GM19238 (cell line): ENCODE measurements around the gene PACSIN1.

Source experiments
- DNase-seq: peaks from one replicate; pipeline ENCODE4 v3.0.0; 2011; ENCODE audit warnings: low spot score; ENCODE audit not compliant: insufficient read length

Gene PACSIN1, protein sequence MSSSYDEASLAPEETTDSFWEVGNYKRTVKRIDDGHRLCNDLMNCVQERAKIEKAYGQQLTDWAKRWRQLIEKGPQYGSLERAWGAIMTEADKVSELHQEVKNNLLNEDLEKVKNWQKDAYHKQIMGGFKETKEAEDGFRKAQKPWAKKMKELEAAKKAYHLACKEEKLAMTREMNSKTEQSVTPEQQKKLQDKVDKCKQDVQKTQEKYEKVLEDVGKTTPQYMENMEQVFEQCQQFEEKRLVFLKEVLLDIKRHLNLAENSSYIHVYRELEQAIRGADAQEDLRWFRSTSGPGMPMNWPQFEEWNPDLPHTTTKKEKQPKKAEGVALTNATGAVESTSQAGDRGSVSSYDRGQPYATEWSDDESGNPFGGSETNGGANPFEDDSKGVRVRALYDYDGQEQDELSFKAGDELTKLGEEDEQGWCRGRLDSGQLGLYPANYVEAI

DNA sequence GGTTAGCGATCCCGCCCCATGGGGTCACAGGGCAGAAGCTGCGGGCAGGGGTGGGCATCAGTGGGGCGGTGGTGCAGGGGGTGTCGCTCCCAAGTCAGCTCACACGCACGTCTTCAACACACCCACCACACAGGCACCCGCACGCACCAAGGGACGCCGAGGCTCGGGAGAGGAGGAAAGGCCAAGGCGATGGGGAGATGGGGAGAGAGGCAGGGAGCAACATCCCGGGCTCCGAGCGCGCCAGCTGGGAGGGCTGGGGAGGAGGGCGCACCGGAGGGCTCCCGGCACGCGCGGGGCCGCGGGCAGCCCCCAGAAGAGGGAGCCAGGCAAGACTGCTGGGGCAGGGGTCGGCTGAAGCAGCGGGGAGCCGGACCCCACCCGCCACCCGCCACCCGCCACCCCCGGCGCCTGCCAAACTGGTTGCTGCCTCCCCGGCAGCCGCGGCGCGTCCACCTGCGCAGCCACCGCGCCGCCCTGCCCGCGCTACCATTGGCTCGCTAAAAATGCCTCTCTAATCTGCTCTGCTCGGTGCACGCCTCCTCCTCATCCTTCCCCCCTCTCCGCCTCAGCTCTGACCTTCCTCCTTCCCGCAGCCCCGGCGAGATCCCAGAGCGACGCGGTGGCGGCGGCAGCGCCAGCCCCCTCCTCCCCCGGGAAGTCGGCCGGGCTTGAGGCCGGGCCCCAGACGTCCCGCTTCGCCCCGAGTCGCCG, at the start of gene PACSIN1:
Gene PACSIN1, plus strand, starts transcription at position 546 of the 711 bp plus-strand sequence. CDS start 60,230 bp downstream, outside the sequence.
- no peak for DNase-seq

DNA sequence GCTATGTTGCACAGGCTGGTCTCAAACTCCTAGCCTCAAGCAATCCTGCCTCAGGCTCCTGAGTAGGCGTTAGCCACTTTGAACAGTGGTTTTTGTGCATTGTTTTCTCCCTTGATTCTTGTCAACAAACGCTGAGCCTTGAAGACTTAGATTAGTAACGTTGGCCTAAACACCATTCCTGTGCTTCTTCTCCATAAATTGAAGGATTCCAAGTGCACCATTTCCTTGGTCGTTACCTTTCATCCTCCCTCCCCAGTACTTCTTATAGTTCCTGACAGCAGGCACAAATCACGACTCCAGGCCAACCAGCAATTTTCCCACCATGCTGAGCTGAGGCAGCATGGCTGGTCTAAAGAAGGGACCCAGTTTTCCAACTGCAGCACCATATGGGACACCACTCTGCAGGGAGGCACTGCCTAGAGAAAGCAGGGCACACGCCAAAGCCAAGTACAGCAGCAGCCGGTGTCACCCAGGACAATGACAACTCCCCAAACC, 49.0 kb upstream of the PACSIN1 start:
- no peak for DNase-seq

DNA sequence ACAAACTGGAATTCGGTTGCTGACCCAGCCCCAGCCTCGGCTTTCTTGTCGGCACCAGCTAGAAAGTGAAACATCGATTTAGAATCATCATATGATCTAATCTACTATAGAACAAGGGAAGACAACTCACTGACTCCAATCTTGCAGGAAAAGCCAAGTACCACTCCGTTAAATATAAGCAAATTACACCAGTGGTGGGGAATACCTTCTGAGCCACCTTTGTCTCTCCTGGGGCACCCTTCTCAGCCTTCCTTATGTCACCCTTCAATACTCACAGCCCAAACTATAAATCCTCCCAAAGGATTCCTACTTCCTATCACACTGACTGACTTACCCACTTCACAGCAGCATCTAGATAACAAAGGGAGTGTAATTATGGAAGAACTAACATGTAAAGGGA, 47.5 kb upstream of the PACSIN1 start:
- DNase-seq, result no peak

DNA sequence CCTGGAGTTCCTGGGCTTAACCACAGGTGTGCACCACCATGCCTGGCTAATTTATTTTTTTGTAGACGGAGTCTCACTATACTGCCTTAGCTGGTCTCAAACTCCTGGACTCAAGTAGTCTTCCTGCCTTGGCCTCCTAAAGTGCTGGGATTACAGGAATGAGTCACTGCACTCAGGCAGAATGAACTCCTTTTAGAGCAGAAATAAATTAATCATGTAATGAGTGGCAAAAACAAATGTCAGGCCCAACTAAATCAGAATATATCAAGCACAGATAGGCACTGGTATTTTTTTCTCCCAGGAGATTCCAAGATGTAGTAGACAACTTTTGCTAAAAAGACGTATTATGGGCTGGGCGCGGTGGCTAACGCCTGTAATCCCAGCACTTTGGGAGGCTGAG, 42.6 kb upstream of the PACSIN1 start:
- DNase-seq, result no peak

DNA sequence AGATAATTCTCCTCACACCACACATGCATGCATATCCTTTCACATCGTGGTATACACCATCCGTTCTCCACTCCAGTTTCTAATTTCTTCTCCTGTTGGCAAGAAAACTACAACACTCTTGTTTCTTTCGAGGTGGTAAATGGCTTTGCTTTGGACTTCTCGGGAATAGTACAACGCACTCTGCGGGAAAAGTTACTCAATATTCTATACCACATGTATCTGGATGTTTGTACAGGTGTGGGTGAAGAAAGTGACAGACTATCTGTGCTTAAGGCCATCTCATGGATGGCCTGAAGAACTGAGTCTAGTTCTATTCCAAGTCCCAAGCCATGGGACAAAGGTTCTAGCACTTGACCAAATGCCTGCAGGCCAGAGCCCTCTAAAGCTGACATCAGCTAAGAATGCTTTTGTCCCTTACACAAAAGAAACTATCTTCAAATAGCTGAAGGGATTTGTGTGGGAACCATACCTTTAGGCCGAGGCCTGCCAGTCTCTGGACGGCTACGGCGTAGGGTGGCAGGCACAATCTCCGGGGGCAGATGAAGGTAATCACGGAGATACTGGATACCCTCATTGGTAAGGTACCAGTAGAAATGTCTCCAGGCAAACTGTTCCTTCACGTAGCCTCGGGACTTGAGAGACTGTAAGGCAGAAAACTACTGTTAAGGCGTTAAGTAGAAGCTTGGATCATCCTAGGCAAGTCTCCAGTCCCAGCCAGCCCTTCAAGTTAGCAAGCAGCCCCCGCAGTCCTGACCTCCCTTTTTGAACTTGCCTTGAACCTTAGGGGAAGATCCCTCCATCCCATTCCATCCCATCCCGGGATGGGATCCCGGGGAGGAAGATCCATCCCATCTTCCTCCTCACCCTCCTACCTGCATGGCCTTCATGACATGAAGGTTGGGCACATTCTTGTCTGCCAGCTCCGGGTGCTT, 41.4 kb upstream of the PACSIN1 start:
- no peak for DNase-seq

DNA sequence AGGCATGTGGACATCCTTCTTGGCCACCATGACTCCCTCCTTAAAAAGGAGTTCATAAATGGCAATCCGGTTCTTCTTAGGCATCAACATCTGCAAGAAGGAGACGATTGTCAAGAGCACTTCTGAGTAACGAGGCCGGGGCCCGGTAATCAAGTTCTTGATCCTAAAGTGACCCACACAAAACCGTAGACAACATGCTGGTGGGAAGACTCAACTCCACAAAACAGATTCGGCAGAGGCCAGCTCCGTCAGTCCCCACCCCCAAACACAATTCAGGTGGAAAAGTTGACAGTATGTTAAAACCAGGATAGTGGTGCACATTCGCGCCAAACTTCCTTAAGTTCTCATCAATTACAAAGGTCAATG, 40.8 kb upstream of the PACSIN1 start:
- no peak for DNase-seq

DNA sequence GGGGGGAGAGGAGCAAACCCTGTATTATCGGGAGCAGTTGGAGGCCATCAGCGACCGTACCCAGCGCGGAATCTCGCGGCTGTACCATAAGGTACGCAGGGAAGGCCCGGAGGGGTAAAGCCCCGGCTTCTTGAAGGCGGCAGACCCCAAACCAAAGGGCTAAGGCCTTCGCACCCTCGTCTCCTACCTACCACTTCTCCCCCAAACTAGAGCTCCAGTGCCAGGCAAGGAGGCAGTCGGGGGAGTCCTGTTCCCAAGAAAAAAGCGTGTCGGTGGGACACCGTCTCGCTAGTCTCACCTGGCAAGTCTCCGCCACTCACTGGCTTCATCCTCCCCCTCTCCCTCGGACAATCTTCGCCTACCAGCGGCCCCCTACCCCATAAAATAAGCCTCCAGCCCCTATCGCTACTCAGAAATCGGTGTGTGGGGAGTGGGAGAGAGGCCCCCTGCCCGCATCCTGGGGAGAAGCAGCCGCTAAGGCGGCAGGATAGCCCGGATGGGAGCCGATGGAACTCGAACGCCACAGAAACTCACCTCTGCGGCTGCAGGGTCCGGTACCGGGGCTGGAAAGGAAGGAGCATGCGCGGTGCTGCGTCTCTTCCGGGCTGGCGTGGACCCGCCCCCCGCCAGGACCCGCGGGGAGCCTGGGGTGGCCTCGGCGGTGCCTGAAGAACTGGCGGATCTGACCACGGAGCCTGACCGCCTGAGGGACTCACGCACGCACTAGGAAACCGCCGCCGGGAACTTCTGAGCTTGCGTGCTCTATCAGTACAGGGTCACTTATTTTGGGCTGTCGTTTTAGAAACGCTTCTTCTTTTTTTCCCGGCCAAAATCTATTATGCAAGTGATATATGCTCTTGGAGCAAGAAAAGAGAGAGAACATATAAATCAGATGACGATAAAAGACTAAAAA, 40.1 kb upstream of the PACSIN1 start, which contains the start of gene RPS10:
Gene RPS10, minus strand, starts transcription at position 572 of the 913 bp plus-strand sequence. CDS start 848 bp downstream, outside the sequence.
- peak; percentile 96 for DNase-seq

DNA sequence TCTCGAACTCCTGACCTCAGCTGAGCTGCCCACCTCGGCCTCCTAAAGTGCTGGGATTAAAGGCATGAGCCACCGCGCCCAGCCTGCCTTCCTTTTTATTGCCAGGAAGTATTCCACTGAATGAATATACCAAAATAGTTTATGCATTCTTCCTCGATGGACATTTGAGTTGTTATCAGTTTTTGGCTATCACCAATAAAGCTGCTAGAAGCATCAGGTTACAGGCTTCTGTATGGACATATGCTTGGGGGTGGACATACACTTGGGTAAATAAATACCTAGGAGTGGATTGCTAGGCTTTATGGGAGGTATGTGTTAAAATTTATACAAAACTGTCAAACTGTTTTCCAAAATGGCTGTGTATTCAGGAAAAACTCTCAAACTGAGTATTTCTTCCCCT, 30.0 kb upstream of the PACSIN1 start:
- no peak for DNase-seq

DNA sequence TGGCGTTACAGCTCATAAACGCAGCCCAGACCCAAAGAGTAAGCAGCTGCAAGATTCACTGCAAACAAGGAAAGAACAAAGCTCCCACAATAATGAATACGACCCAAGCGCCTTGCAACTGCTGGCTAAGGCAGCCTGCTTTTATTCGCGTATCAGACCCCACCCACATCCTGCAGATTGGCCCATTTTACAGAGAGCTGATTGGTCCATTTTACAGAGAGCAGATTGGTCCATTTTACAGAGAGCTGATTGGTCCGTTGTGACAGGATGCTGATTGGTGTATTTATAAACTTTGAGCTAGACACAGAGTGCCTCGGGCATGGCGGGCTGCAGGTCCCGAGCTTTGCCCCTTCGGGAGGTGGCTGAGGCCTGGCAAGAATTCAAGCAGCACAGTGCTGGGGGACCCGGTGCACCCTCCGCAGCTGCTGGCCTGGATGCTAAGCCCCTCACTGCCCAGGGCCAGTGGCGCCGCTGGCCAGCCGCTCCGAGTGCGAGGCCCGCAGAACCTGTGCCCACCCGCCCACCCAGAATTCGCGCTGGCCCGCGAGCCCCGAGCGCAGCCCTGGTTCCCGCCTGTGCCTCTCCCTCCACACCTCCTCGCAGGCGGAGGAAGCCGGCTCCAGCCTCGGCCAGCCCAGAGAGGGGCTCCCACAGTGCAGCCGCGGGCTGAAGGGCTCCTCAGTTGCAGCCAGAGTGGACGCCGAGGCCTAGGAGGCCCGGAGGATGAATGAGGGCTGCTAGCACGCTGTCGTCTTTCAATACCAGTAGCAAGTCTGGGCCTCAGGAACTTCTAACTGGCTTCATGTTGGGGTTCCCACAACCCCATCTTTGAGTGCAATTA, 28.9 kb upstream of the PACSIN1 start:
- DNase-seq, result no peak

DNA sequence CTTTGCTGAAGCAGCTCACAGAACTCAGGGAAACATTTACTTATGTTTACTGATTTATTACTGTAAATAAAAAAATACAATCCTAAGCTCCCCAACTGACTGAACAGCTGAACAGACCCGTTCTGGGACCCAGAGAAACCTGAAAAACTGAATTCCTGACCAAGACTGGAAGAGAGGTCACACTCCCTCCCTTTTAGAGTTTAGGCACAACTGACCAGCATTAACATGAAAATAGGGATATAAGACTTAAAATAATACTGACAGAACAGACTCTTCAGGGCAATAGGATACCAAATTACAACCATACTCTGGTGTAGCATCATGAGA, 28.3 kb upstream of the PACSIN1 start:
- no peak for DNase-seq

DNA sequence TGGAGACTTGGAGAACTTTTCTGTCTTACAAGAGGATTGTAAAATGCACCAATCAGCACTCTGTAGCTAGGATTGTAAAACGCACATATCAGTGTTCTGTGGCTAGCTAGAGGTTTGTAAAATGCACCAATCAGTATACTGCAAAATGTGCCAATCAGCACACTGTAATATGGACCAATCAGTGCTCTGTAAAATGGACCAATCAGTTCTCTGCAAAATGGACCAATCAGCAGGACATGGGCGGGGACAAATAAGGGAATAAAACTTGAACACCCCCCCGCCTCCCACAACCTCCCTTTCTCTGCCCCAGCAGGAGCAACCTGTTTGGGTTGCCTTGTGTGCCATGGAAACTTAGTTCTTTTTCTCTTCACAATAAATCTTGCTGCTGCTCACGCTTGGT, 27.2 kb upstream of the PACSIN1 start:
- DNase-seq, result no peak

DNA sequence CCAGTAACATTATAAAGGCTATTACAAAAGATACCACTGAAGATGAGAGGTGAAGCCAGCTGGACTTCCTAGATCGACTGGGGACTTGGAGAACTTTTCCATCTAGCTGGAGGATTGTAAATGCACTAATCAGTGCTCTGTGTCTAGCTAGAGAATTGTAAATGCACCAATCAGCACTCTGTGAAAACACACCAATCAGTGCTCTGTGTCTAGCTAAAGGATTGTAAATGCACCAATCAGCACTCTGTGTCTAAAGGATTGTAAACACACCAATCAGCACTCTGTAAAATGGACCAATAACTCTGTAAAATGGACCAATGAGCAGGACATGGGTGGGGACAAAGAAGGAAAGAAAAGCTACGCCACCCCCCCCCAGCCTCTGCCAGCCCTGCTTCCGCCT, 26.4 kb upstream of the PACSIN1 start:
- DNase-seq, result no peak

DNA sequence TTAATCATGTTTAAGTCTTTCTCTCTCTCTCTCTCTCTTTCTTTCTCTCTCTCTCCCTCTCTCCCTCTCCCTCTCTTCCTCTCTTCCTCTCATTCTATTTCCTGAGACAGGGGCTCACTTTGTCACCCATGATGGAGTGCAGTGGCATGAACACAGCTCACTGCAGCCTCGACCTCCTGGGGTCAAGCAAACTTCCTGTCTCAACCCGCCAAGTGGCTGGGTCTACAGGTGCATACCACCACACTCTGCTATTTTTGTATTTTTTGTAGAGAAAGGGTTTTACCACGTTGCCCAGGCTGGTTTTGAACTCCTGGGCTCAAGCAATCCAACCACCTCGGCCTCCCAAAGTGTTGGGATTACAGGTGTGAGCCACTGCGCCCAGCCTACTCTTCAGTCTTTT, 24.4 kb upstream of the PACSIN1 start:
- DNase-seq, result no peak

DNA sequence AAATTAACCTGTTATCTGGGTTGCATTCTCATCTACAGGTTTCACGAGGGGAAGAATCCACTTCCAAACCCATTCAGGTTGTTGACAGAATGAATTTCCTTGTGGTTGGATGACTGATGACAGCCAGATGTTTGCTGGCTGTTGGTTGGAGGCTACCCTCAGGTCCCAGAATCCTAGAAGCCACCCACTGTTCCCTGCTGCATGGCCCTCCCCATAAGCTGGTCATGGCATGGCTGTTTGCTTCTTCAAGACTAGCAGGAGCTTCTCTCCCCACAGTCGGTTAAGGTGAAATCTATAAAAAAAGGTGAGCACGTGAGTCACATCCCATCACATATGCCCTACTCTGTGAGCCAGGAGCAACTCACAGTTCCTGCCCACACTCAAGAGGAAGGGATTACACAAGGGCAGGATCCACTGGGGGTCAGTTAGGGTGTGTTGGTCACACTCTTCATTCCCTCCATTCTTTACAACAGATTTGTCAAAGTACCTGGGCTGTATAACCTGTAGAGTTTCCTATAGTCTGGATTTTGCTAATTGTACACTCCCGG, 20.5 kb upstream of the PACSIN1 start:
- no peak for DNase-seq

DNA sequence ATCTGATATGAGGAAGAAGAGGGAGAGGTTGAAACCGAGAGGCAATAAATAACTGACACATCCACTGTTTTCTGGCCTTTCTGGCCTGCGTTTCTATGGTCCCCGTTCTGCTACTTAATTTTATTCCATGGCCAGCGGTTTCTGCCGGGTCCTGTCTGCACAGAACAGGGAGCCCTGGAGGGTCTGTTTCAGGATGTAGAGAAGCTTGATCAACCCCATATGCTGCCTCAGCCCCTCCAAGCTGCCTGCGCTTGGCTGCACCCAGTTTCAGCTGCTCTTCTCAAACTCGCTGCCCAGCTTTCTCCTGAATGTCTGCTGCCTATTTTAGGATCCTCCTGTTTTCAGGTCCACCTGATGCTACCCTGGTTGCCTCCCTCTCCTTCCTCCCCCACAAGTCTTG, 18.5 kb upstream of the PACSIN1 start:
- DNase-seq, result no peak

DNA sequence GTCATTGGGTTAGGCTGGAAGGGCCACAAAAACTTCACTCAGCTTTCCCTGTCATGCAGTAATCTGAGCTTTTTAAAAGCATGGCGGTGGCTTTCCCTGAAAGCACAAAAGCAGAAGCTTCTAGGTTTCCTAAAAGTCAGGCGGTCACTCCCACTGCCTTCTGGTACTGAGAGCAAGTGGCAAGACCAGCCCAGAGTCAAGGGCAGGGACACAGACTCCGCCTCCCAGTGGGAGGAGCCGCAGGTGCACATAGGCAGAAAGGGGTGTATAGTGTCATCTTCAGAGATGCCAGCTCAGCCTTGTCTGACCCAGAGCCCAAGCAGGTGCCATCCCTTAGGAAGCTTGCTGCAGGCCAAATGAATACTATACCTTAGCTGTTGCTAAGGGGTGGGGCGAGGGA, 18.0 kb upstream of the PACSIN1 start:
- no peak for DNase-seq

DNA sequence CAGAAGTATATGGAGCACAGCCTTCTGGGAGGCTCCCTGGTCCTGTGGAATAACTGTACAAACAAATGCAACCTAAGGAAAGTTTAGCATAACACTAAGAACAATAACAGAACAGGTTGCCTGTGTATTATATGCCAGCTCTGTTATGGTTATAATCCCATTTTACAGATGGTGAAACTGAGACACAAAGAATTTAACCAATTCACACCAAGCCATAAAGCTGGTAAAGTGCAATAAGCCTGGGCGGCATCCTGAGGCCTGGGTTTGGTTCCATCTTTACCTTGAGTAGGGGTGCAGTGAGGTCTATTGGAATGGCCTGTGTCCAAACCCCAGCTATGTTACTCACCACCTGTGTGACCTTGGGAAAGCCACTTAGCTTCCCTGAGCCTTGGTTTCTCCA, 14.7 kb upstream of the PACSIN1 start:
- no peak for DNase-seq

DNA sequence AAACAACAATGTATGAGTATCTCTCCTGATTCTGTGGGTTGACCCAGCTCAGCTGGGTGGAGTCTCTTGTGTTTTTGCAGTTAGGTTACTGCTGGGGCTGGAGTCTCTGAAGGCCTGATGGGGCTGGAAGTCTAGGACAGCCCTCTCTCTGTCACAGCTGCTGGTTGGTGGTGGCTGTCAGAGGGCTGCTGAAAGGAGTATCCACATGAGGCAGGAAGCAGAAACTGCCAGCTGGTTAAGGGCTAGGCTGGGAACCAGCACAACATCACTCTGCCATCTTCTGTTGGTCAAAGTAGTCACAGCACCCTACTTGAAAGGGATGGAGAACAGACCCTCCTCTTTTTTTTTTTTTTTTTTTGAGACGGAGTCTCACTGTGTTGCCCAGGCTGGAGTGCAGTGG, 10.0 kb upstream of the PACSIN1 start:
- DNase-seq, result no peak

DNA sequence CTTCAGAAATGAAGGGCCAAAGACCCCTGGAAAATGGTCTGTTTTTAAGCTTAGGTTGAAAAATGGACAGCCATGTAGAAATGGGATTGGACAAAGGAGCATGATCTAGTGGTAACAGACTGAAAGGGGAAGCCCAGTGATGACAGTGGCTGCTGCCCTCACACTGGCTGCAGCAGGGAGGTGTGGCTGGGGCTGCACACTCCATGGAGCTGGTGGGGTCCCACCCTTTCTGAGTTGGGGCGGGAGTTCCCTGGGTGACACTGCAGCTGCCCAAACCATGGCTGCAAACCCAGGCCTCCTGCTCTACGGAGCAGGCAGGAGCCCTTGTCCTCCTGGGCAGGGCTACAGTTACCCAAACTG, 8.5 kb upstream of the PACSIN1 start:
- DNase-seq, result no peak
